Peyer's patch (tissue), 4 donors: ENCODE data around the gene NR4A1.

Experiments
- CTCF ChIP-seq, 6 experiments: fragments of 450-650 bp in 4 of 6; fragments of 200-600 bp in 2 of 6; sonication (generic) in 1 of 6; IDR thresholded peaks; one replicate each; pipeline ENCODE4 v1.5.1; 2017 to 2019; ENCODE audit warnings: antibody characterized with exemption in 6 of 6, mild to moderate bottlenecking in 3 of 6, moderate library complexity in 1 of 6
- POLR2A ChIP-seq, 2 donors: fragments of 450-650 bp; IDR thresholded peaks; one replicate each; pipeline ENCODE4 v1.5.1; 2017; ENCODE audit warnings: antibody characterized with exemption in 2 of 2, mild to moderate bottlenecking in 2 of 2, moderate library complexity in 2 of 2

GRCh38 chr12:52067081-52067374, 15.8 kb downstream of the NR4A1 start:
- no peak for TF ChIP-seq CTCF (IDR thresholded peaks at IDR 0.05)
- TF ChIP-seq POLR2A (IDR thresholded peaks at IDR 0.05), result no peak
